GM12865 (cell line): ENCODE measurements around the gene SUGCT.

Experiments
- DNase-seq: peaks from one replicate; pipeline ENCODE4 v3.0.0; 2010; ENCODE audit warnings: low read depth
- H3K4me3 ChIP-seq: 2 replicates; pipeline ENCODE4 v1.5.1; 2011; ENCODE audit warnings: mild to moderate bottlenecking, low read depth, low read length, control low read depth
- CTCF ChIP-seq: IDR thresholded peaks from 2 replicates; pipeline ENCODE4 v1.5.1; 2011; ENCODE audit warnings: low read length, control low read depth, low read depth, inconsistent platforms; ENCODE audit not compliant: insufficient read depth; ENCODE audit errors: missing control alignments

SUGCT gene

GRCh38 chr7:40437498-40437897 is 302.7 kb downstream of the SUGCT start:
- H3K4me3 ChIP-seq = no peak overlapping the region
- DNase-seq = no peak
- no peak for TF ChIP-seq CTCF

- no peak for DNase-seq
Measured at GRCh38 chr7:40437936-40438634, 303.3 kb downstream of the SUGCT start.

GRCh38 chr7:40439686-40440085 is 304.9 kb downstream of the SUGCT start:
- no peak for TF ChIP-seq CTCF
- DNase-seq = no peak
- H3K4me3 ChIP-seq = no peak overlapping the region

More at GRCh38 chr7:40437936-40438634, 303.3 kb downstream of the SUGCT start:
- no peak for TF ChIP-seq CTCF
- no peak overlapping the region for H3K4me3 ChIP-seq

GRCh38 chr7:40447345-40447744 is 312.5 kb downstream of the SUGCT start:
- TF ChIP-seq CTCF = no peak
- H3K4me3 ChIP-seq = no peak overlapping the region
- no peak for DNase-seq

- no peak overlapping the region for H3K4me3 ChIP-seq
- no peak for DNase-seq
- TF ChIP-seq CTCF = no peak
Measured at GRCh38 chr7:40455485-40455884, 320.7 kb downstream of the SUGCT start.

- TF ChIP-seq CTCF = no peak
- DNase-seq = no peak
- no peak overlapping the region for H3K4me3 ChIP-seq
Measured at GRCh38 chr7:40457776-40458480, 323.1 kb downstream of the SUGCT start.

GRCh38 chr7:40463446-40463845 is 328.6 kb downstream of the SUGCT start:
- H3K4me3 ChIP-seq = no peak overlapping the region
- DNase-seq = no peak
- TF ChIP-seq CTCF = no peak
